A549 (cell line): ENCODE results near the gene GNB1L. TPM values are rescaled to one million over a fixed set of nuclear protein-coding genes. Genes with fewer than 3 reads are reported as not detected.

ENCODE experiments used
- ATAC-seq, 2 experiments: fragments of 200-7000 bp in 1 of 2; fragments of >200 bp in 1 of 2; cut with Nextera tagmentation in 1 of 2; cut with Tn5 transposase in 1 of 2; 3 replicates each; pipeline versions ENCODE4 v1.8.0 to v1.9.1; 2018 to 2020; ENCODE audit warnings: mild to moderate bottlenecking in 1 of 2, moderate library complexity in 1 of 2
- CTCF ChIA-PET: fragments of 300-600 bp; sonication (Branson Sonifier 250); formaldehyde crosslinking; extraction: SDS; loops from one replicate; lab custom pipeline; 2021; ENCODE audit warnings: antibody characterized with exemption, inconsistent platforms; lab: Yijun Ruan, JAX
- POLR2A ChIA-PET: fragments of 350-600 bp; formaldehyde crosslinking; extraction: SDS; loops from one replicate; lab custom pipeline; 2021; ENCODE audit warnings: antibody characterized with exemption, inconsistent platforms; lab: Yijun Ruan, JAX
- DNase-seq, 2 experiments: peaks; one replicate each; pipeline versions ENCODE4 v3.0.0 to v3.0.0-alpha.2; 2011 to 2016; ENCODE audit warnings: low read depth in 1 of 2, low spot score in 1 of 2
- FAIRE-seq: peaks from 2 replicates; lab custom pipeline; 2011; peaks lifted over from hg19 to GRCh38; lab: Jason Lieb, UNC
- H3K27ac ChIP-seq, 2 experiments: fragments of >200 bp; sonication (Bioruptor Twin); formaldehyde crosslinking; 3 replicates each; pipeline ENCODE4 v1.5.1; 2016 to 2017
- H3K4me1 ChIP-seq: fragments of >200 bp; sonication (Bioruptor Twin); formaldehyde crosslinking; 3 replicates; pipeline ENCODE4 v1.6.1; 2016
- H3K4me2 ChIP-seq: fragments of >200 bp; sonication (Bioruptor Twin); formaldehyde crosslinking; 3 replicates; pipeline ENCODE4 v1.6.1; 2016
- H3K4me3 ChIP-seq: fragments of >200 bp; sonication (Bioruptor Twin); formaldehyde crosslinking; 3 replicates; pipeline ENCODE4 v1.5.1; 2016
- H3K9me3 ChIP-seq: fragments of >200 bp; sonication (Bioruptor Twin); formaldehyde crosslinking; 3 replicates; pipeline ENCODE4 v1.6.1; 2016
- CHD4 ChIP-seq: fragments of 200-600 bp; sonication (generic); IDR thresholded peaks from 2 replicates; pipeline ENCODE4 v1.6.1; 2016; ENCODE audit warnings: antibody characterized with exemption, mild to moderate bottlenecking, borderline replicate concordance
- EHMT2 ChIP-seq: fragments of 200-600 bp; sonication (generic); IDR thresholded peaks from 2 replicates; pipeline ENCODE4 v1.6.1; 2016; ENCODE audit warnings: antibody characterized with exemption, low read depth, mild to moderate bottlenecking, moderate library complexity
- EP300 ChIP-seq, 2 experiments: fragments of >200 bp; sonication (Bioruptor Twin); formaldehyde crosslinking; IDR thresholded peaks; 2 replicates in 1 of 2; 3 replicates in 1 of 2; pipeline ENCODE4 v1.6.1; 2016 to 2017
- FOSB ChIP-seq: fragments of 250-450 bp; sonication (Bioruptor Pico); IDR thresholded peaks from 2 replicates; pipeline ENCODE4 v1.5.0; 2020; ENCODE audit warnings: mild to moderate bottlenecking, moderate library complexity
- FOXS1 ChIP-seq: fragments of 250-450 bp; sonication (Bioruptor Pico); IDR thresholded peaks from 2 replicates; pipeline ENCODE4 v1.5.0; 2020; ENCODE audit warnings: mild to moderate bottlenecking, moderate library complexity
- HOXA7 ChIP-seq: fragments of 250-450 bp; sonication (Bioruptor Pico); IDR thresholded peaks from 2 replicates; pipeline ENCODE4 v1.5.0; 2020; ENCODE audit warnings: mild to moderate bottlenecking, moderate library complexity
- KDM1A ChIP-seq: fragments of 200-600 bp; sonication (generic); IDR thresholded peaks from 2 replicates; pipeline ENCODE4 v1.6.1; 2016; ENCODE audit warnings: low read depth, mild to moderate bottlenecking
- MAZ ChIP-seq: fragments of 150-350 bp; IDR thresholded peaks from 2 replicates; pipeline ENCODE4 v1.6.1; 2014; ENCODE audit warnings: antibody characterized with exemption, low read depth, low read length, borderline replicate concordance
- MYC ChIP-seq: IDR thresholded peaks from 2 replicates; pipeline ENCODE4 v1.6.1; 2012; ENCODE audit warnings: mild to moderate bottlenecking, inconsistent platforms, low read length, improper control_type of control experiment, borderline replicate concordance
- NFE2L2 ChIP-seq: fragments of 150-350 bp; conservative IDR thresholded peaks from 2 replicates; pipeline ENCODE4 v1.6.1; 2014; ENCODE audit warnings: low read length
- POLR2A ChIP-seq: IDR thresholded peaks from 2 replicates; pipeline ENCODE4 v1.6.1; 2012; ENCODE audit warnings: mild to moderate bottlenecking, low read length
- RCOR1 ChIP-seq: fragments of 150-350 bp; IDR thresholded peaks from 2 replicates; pipeline ENCODE4 v1.6.1; 2014; ENCODE audit warnings: antibody characterized with exemption, low read length, low read depth
- RNF2 ChIP-seq: fragments of 200-600 bp; sonication (generic); IDR thresholded peaks from 2 replicates; pipeline ENCODE4 v1.6.1; 2016; ENCODE audit warnings: low read depth, mild to moderate bottlenecking, antibody characterized with exemption, moderate library complexity, borderline replicate concordance
- SREBF2 ChIP-seq: fragments of 450-650 bp; IDR thresholded peaks from 2 replicates; pipeline ENCODE4 v1.6.1; 2014; ENCODE audit warnings: mild to moderate bottlenecking, moderate library complexity
- TFCP2L1 ChIP-seq: fragments of 250-450 bp; sonication (Bioruptor Pico); IDR thresholded peaks from 2 replicates; pipeline ENCODE4 v1.5.0; 2021; ENCODE audit warnings: mild to moderate bottlenecking
- TP53 ChIP-seq: fragments of 250-450 bp; sonication (Bioruptor Pico); IDR thresholded peaks from 2 replicates; pipeline ENCODE4 v1.5.0; 2021; ENCODE audit warnings: mild to moderate bottlenecking, moderate library complexity
- ZFP36 ChIP-seq: fragments of 450-650 bp; IDR thresholded peaks from 2 replicates; pipeline ENCODE4 v1.6.1; 2014; ENCODE audit warnings: borderline replicate concordance; ENCODE audit not compliant: partially characterized antibody
- ZNF302 ChIP-seq: fragments of 250-450 bp; sonication (Bioruptor Pico); IDR thresholded peaks from 2 replicates; pipeline ENCODE4 v1.9.0; 2021; ENCODE audit warnings: inconsistent platforms, mild to moderate bottlenecking, moderate library complexity
- WGBS: methylation state at CpG from one replicate; pipeline ENCODE4 v1.1.6; 2017; ENCODE audit errors: missing lambda C conversion rate; 5-methylcytosine and 5-hydroxymethylcytosine counted together
- polyA plus RNA-seq, 4 experiments: library from polyadenylated mRNA; depleted of rRNA in 3 of 4; stranded (reverse); fragments of >200 nt; fragmentation: RNase III in 1 of 4; extraction: RNeasy Plus Mini Kit Qiagen cat#74134 plus additional on column Dnase treatment in 1 of 4; gene quantifications; 2 replicates in 3 of 4; 3 replicates in 1 of 4; pipeline ENCODE4 v1.2.3, GENCODE V29; 2011 to 2017
- TF ChIP-seq, protein P1 (sequence below): IDR thresholded peaks from 2 replicates; pipeline ENCODE4 v1.6.1; 2012
- TF ChIP-seq, protein P2 (sequence below): fragments of >200 bp; sonication (Bioruptor Twin); formaldehyde crosslinking; IDR thresholded peaks from 2 replicates; pipeline ENCODE4 v1.6.1; 2016
- TF ChIP-seq, protein P3 (sequence below): fragments of 250-450 bp; sonication (Bioruptor Pico); IDR thresholded peaks from 2 replicates; pipeline ENCODE4 v1.5.0; 2021; ENCODE audit warnings: mild to moderate bottlenecking, moderate library complexity, borderline replicate concordance
- TF ChIP-seq, protein P4 (sequence below): fragments of >200 bp; sonication (Bioruptor Twin); formaldehyde crosslinking; IDR thresholded peaks from 3 replicates; pipeline ENCODE4 v1.5.1; 2016

GNB1L gene
- polyA plus RNA-seq, 2 of the 4 experiments (the other 2 are of a cell fraction): 1.8 to 10.3 TPM

DNA sequence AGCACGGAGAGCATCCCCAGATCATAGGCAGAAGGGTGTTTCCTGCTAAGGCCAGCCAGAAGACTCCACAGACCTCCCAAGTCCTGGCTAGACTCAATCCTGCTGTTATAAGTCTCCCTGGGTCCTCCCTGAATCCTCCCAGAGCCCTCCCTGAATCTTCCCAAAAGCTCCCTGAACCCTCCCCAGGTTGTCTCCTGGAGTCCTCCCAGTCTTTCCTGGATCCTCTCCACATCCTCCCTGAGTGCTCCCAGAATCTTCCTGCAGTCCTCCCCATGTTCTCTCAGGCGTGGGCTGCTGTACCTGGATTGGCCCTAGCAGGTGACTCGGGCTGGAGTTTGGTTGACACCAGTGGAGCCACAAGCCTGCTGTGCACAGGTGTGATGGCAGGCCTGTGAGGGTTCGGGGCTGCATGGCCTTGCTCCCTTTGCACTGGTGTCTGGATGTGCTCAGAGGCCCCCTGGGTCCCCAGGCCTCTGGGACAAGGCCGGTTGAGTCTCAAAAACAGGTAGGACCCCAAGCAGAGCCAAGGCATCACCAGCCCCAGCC is 119.8 kb downstream of the GNB1L start:
- WGBS: 59% methylated on average over 3 of the region's 5 CpGs
- H3K27ac ChIP-seq: no peak overlapping the region
- no peaks in the 10 kb centered on the region for H3K9me3 ChIP-seq
- DNase-seq (no peak), ATAC-seq (no peak), FAIRE-seq (no peak)
- ChIA-PET POLR2A (no interaction called here), CTCF (interaction anchor here (8.4 kb wide), 1 partner anchor 180 kb away, joined by 215 read pairs; no protein-coding TSS in a partner anchor)
- TF ChIP-seq FOSB (CRISPR knock-in tag) (no peak), CHD4 (no peak)
- TF ChIP-seq, protein P1, sequence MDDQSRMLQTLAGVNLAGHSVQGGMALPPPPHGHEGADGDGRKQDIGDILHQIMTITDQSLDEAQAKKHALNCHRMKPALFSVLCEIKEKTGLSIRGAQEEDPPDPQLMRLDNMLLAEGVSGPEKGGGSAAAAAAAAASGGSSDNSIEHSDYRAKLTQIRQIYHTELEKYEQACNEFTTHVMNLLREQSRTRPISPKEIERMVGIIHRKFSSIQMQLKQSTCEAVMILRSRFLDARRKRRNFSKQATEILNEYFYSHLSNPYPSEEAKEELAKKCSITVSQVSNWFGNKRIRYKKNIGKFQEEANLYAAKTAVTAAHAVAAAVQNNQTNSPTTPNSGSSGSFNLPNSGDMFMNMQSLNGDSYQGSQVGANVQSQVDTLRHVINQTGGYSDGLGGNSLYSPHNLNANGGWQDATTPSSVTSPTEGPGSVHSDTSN: no peak
- no peaks in the 10 kb centered on the region for H3K4me1 ChIP-seq
- no peak overlapping the region for H3K4me3 ChIP-seq
- H3K4me2 ChIP-seq: no peak overlapping the region

DNA sequence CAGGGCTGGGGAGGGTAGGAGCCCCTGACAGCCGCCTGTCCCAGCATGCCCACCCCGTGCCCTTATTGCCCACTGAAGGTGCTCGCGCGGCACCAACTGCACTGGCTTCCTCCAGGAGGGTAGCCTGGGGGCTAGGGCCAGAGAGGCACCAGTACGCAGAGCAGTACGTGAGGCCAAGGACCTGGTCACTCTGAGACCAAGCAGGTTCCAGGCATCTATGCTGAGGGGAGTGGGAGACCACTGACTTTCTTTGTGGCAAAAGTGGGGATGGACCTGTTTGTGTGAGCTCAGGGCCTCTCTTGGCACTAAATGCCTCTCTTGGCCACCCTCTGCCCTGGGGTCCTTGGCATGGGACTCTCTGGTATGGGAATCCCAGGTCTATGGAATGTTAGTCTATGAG is 120.5 kb downstream of the GNB1L start:
- no peak for DNase-seq
- Histone ChIP-seq H3K4me2 (no peak overlapping the region), H3K4me3 (no peak overlapping the region), H3K4me1 (no peaks in the 10 kb centered on the region), H3K27ac (no peak overlapping the region), H3K9me3 (no peaks in the 10 kb centered on the region)
- no peak for FAIRE-seq
- CTCF ChIA-PET: interaction anchor here (2.4 to 8.4 kb wide), 2 partner anchors 180 to 220 kb away, joined by 6 to 215 read pairs; no protein-coding TSS in a partner anchor
- 82% methylated on average over 4 of the region's 7 CpGs for WGBS
- ATAC-seq: no peak
- POLR2A ChIA-PET: no interaction called here
- TF ChIP-seq NFE2L2: no peak
- TF ChIP-seq, protein P2, sequence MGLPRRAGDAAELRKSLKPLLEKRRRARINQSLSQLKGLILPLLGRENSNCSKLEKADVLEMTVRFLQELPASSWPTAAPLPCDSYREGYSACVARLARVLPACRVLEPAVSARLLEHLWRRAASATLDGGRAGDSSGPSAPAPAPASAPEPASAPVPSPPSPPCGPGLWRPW: no peak
- TF ChIP-seq MYC: no peak
- no peak for TF ChIP-seq MAZ
- TF ChIP-seq EHMT2: no peak
- TF ChIP-seq, protein P3, sequence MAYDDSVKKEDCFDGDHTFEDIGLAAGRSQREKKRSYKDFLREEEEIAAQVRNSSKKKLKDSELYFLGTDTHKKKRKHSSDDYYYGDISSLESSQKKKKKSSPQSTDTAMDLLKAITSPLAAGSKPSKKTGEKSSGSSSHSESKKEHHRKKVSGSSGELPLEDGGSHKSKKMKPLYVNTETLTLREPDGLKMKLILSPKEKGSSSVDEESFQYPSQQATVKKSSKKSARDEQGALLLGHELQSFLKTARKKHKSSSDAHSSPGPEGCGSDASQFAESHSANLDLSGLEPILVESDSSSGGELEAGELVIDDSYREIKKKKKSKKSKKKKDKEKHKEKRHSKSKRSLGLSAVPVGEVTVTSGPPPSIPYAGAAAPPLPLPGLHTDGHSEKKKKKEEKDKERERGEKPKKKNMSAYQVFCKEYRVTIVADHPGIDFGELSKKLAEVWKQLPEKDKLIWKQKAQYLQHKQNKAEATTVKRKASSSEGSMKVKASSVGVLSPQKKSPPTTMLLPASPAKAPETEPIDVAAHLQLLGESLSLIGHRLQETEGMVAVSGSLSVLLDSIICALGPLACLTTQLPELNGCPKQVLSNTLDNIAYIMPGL (CRISPR knock-in tag): no peak
- TF ChIP-seq FOXS1 (CRISPR knock-in tag): no peak
- no peak for TF ChIP-seq TFCP2L1 (CRISPR knock-in tag)
- no peak for TF ChIP-seq EP300 (IDR thresholded peaks at IDR 0.05)
- TF ChIP-seq HOXA7 (CRISPR knock-in tag): no peak
- no peak for TF ChIP-seq KDM1A
- no peak for TF ChIP-seq RNF2
- no peak for TF ChIP-seq SREBF2
- no peak for TF ChIP-seq RCOR1
- no peak for TF ChIP-seq TP53
- no peak for TF ChIP-seq ZNF302 (CRISPR knock-in tag)
- TF ChIP-seq ZFP36: no peak
- no peak for TF ChIP-seq POLR2A
- TF ChIP-seq, protein P4, sequence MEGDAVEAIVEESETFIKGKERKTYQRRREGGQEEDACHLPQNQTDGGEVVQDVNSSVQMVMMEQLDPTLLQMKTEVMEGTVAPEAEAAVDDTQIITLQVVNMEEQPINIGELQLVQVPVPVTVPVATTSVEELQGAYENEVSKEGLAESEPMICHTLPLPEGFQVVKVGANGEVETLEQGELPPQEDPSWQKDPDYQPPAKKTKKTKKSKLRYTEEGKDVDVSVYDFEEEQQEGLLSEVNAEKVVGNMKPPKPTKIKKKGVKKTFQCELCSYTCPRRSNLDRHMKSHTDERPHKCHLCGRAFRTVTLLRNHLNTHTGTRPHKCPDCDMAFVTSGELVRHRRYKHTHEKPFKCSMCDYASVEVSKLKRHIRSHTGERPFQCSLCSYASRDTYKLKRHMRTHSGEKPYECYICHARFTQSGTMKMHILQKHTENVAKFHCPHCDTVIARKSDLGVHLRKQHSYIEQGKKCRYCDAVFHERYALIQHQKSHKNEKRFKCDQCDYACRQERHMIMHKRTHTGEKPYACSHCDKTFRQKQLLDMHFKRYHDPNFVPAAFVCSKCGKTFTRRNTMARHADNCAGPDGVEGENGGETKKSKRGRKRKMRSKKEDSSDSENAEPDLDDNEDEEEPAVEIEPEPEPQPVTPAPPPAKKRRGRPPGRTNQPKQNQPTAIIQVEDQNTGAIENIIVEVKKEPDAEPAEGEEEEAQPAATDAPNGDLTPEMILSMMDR: no peak
